GM18498 (cell line): ENCODE data around the gene DCDC2.
A peak's percentile ranks its signal among the peaks of the same experiment; 100 is the strongest.
"Not testable (repeated sequence)": the region's sequence is repeated elsewhere in the genome, so short reads cannot be mapped to it uniquely, and the experiment has no call there.

Experiments
- ATAC-seq: cut with Tn5 transposase; IDR thresholded peaks from one replicate; pipeline ENCODE4 v1.9.1; 2021; ENCODE audit warnings: mild to moderate bottlenecking, moderate library complexity; ENCODE audit not compliant: unreplicated experiment

The DCDC2 gene

GRCh38 chr6:24357336-24358218, at the start of gene DCDC2:
Gene DCDC2 (minus strand): TSS chr6:24358059. CDS start chr6:24357750, 309 bp downstream.
- no peak for ATAC-seq

GRCh38 chr6:24405262-24405661, 47.4 kb upstream of the DCDC2 start:
- no peak for ATAC-seq

- no peak for ATAC-seq
These were observed 45.6 kb upstream of the DCDC2 start for GRCh38 chr6:24403501-24403824.

GRCh38 chr6:24402697-24403500, 45.0 kb upstream of the DCDC2 start, which contains the start of gene MRS2:
Gene MRS2 (plus strand): TSS chr6:24402936. CDS start chr6:24403047, 111 bp downstream.
- peak; percentile 97 for ATAC-seq

- no peak for ATAC-seq
These were observed 43.6 kb upstream of the DCDC2 start for GRCh38 chr6:24401458-24401857.

GRCh38 chr6:24400045-24401039, 42.5 kb upstream of the DCDC2 start:
- ATAC-seq: not testable (repeated sequence)

GRCh38 chr6:24397631-24398030, 39.8 kb upstream of the DCDC2 start:
- ATAC-seq: no peak

- no peak for ATAC-seq
These were observed 39.0 kb upstream of the DCDC2 start for GRCh38 chr6:24396824-24397223.

GRCh38 chr6:24394780-24395437, 37.0 kb upstream of the DCDC2 start:
- no peak for ATAC-seq

GRCh38 chr6:24394061-24394779, 36.4 kb upstream of the DCDC2 start:
- ATAC-seq: no peak

GRCh38 chr6:24391756-24392405, 34.0 kb upstream of the DCDC2 start:
- ATAC-seq: peak; percentile 79

GRCh38 chr6:24391208-24391607, 33.3 kb upstream of the DCDC2 start:
- no peak for ATAC-seq

- no peak for ATAC-seq
These were observed 30.0 kb upstream of the DCDC2 start for GRCh38 chr6:24387818-24388217.

GRCh38 chr6:24385536-24386269, 27.8 kb upstream of the DCDC2 start:
- no peak for ATAC-seq

- not testable (repeated sequence) for ATAC-seq
These were observed 26.7 kb upstream of the DCDC2 start for GRCh38 chr6:24384369-24385130.

- not testable (repeated sequence) for ATAC-seq
These were observed 25.1 kb upstream of the DCDC2 start for GRCh38 chr6:24382891-24383494.

GRCh38 chr6:24382220-24382540, 24.3 kb upstream of the DCDC2 start:
- ATAC-seq: no peak
